Stomach (tissue), 9 donors: ENCODE measurements around the gene HEATR5B. TPM values are rescaled to one million over a fixed set of nuclear protein-coding genes. Genes with fewer than 3 reads are reported as not detected.

Experiments used
- DNase-seq, 2 donors: peaks; one replicate each; pipeline versions ENCODE4 v3.0.0 to v3.0.0-alpha.2; 2013 to 2019
- H3K27ac ChIP-seq, 5 donors: fragments of 200-600 bp in 4 of 5; sonication (generic) in 4 of 5; one replicate each; pipeline ENCODE4 v1.5.1; 2013 to 2019; ENCODE audit warnings: mild to moderate bottlenecking in 1 of 5, moderate library complexity in 1 of 5
- H3K27me3 ChIP-seq, 3 donors: fragments of 200-600 bp; sonication (generic); one replicate each; pipeline ENCODE4 v1.5.1; 2017 to 2019; ENCODE audit warnings: mixed run types in 1 of 3
- H3K36me3 ChIP-seq, 4 donors: fragments of 200-600 bp; sonication (generic); 1 replicate in 3 of 4; 2 replicates in 1 of 4; pipeline ENCODE4 v1.5.1; 2016 to 2019
- H3K4me1 ChIP-seq, 4 donors: fragments of 200-600 bp; sonication (generic); one replicate each; pipeline ENCODE4 v1.5.1; 2016 to 2019
- H3K4me3 ChIP-seq, 4 donors: fragments of 200-600 bp; sonication (generic) in 3 of 4; one replicate each; pipeline ENCODE4 v1.5.1; 2016 to 2019; ENCODE audit warnings: mild to moderate bottlenecking in 1 of 4
- H3K9me3 ChIP-seq, 4 donors: fragments of 200-600 bp; sonication (generic); one replicate each; pipeline ENCODE4 v1.5.1; 2016 to 2019
- CTCF ChIP-seq, 7 experiments: fragments of 450-650 bp in 4 of 7; fragments of 200-600 bp in 3 of 7; sonication (generic) in 3 of 7; IDR thresholded peaks; one replicate each; pipeline ENCODE4 v1.5.1; 2016 to 2019; ENCODE audit warnings: antibody characterized with exemption in 7 of 7, control low read depth in 2 of 7, mild to moderate bottlenecking in 1 of 7
- EP300 ChIP-seq: sonication (generic); formaldehyde crosslinking; IDR thresholded peaks from one replicate; pipeline ENCODE4 v1.6.1; 2017; ENCODE audit warnings: antibody characterized with exemption
- POLR2A ChIP-seq, 4 donors: fragments of 450-650 bp; IDR thresholded peaks; one replicate each; pipeline ENCODE4 v1.6.1; 2016; ENCODE audit warnings: antibody characterized with exemption in 4 of 4, control low read depth in 2 of 4, mild to moderate bottlenecking in 1 of 4, moderate library complexity in 1 of 4
- POLR2AphosphoS5 ChIP-seq, 3 donors: sonication (generic); formaldehyde crosslinking; IDR thresholded peaks; one replicate each; pipeline ENCODE4 v1.6.1; 2016; ENCODE audit warnings: antibody characterized with exemption in 3 of 3
- WGBS, 5 donors: extraction: QIAGEN DNeasy Blood & Tissue Kit in 3 of 5; methylation state at CpG; one replicate each; pipeline versions ENCODE4 v1.1.5 to v1.1.7; 2013 to 2018; 5-methylcytosine and 5-hydroxymethylcytosine counted together
- intact Hi-C: fragments of 100-400 bp; cut with DNase I; formaldehyde crosslinking; loops from one replicate; pipeline ENCODE4 v1.15.1; 2023; ENCODE audit warnings: low total_unique reads
- polyA plus RNA-seq, 3 donors: library from polyadenylated mRNA; stranded (reverse); fragments of 200-250 nt; gene quantifications; one replicate each; pipeline ENCODE4 v1.2.3, GENCODE V29; 2013
- total RNA-seq, 5 donors: library from RNA; depleted of rRNA; stranded (reverse); fragments of >200 nt; gene quantifications; one replicate each; pipeline versions ENCODE4 v1.1.0 to v1.2.3, GENCODE V29; 2014 to 2016
- donor health status: healthy with polysubstance abuse.
- donor health status: Bipolar disorder and iron deficiency.
- donor health status: healthy.

The HEATR5B gene
- total and polyA plus RNA-seq, 8 donors: 3.2 to 95.1 (median 28.0) TPM

- H3K27ac ChIP-seq: peak overlapping the region in 2 of 5 donors; percentile 4 to 81
- H3K27me3 ChIP-seq: no peaks in the 10 kb centered on the region
- H3K4me3 ChIP-seq: peak overlapping the region in 2 of 4 donors; percentile 85 to 89
- TF ChIP-seq POLR2A (IDR thresholded peaks at IDR 0.05) (no peak), EP300 (no peak), POLR2AphosphoS5 (IDR thresholded peaks at IDR 0.05) (no peak), CTCF (IDR thresholded peaks at IDR 0.05) (no peak)
- H3K9me3 ChIP-seq: no peaks in the 10 kb centered on the region
- H3K4me1 ChIP-seq: peaks cover 11 to 56% (median 30%) of the 10 kb centered on the region in 4 donors
- intact Hi-C loops: no loop called here
- DNase-seq: peak in 1 of 2 donors; percentile 23
- 66 to 80% (median 70%) methylated on average over 5 of the region's 5 CpGs for WGBS, 5 donors
- no peaks in the 10 kb centered on the region for H3K36me3 ChIP-seq
Observed at GRCh38 chr2:36964496-36965058, 119.6 kb downstream of the HEATR5B start.

- TF ChIP-seq CTCF (IDR thresholded peaks at IDR 0.05) (no peak), POLR2AphosphoS5 (IDR thresholded peaks at IDR 0.05) (no peak), EP300 (no peak), POLR2A (IDR thresholded peaks at IDR 0.05) (no peak)
- no peak overlapping the region for H3K27ac ChIP-seq
- no peaks in the 10 kb centered on the region for H3K27me3 ChIP-seq
- peaks cover 11 to 56% (median 30%) of the 10 kb centered on the region in 4 donors for H3K4me1 ChIP-seq
- intact Hi-C loops: no loop called here
- no peak overlapping the region for H3K4me3 ChIP-seq
- 94 to 98% (median 96%) methylated on average over 4 of the region's 4 CpGs for WGBS, 5 donors
- no peaks in the 10 kb centered on the region for H3K36me3 ChIP-seq
- no peaks in the 10 kb centered on the region for H3K9me3 ChIP-seq
- no peak for DNase-seq
Observed at GRCh38 chr2:36963734-36964133, 120.4 kb downstream of the HEATR5B start.

- 81 to 95% (median 90%) methylated on average over 4 of the region's 4 CpGs for WGBS, 5 donors
- no peaks in the 10 kb centered on the region for H3K36me3 ChIP-seq
- TF ChIP-seq POLR2AphosphoS5 (IDR thresholded peaks at IDR 0.05) (no peak), CTCF (IDR thresholded peaks at IDR 0.05) (no peak), POLR2A (IDR thresholded peaks at IDR 0.05) (no peak), EP300 (no peak)
- peak in 1 of 2 donors; percentile 12 for DNase-seq
- no peaks in the 10 kb centered on the region for H3K9me3 ChIP-seq
- H3K27ac ChIP-seq: no peak overlapping the region
- intact Hi-C loops: no loop called here
- H3K27me3 ChIP-seq: no peaks in the 10 kb centered on the region
- H3K4me1 ChIP-seq: peaks cover 11 to 56% (median 30%) of the 10 kb centered on the region in 4 donors
- no peak overlapping the region for H3K4me3 ChIP-seq
Observed at GRCh38 chr2:36963106-36963505, 121.1 kb downstream of the HEATR5B start.

- Histone ChIP-seq H3K4me1 (peaks cover 11 to 55% (median 21%) of the 10 kb centered on the region in 4 donors), H3K9me3 (no peaks in the 10 kb centered on the region), H3K36me3 (no peaks in the 10 kb centered on the region), H3K27ac (no peak overlapping the region), H3K27me3 (no peaks in the 10 kb centered on the region), H3K4me3 (no peak overlapping the region)
- intact Hi-C loops: no loop called here
- DNase-seq: no peak
- TF ChIP-seq CTCF (IDR thresholded peaks at IDR 0.05) (no peak), POLR2AphosphoS5 (IDR thresholded peaks at IDR 0.05) (no peak), POLR2A (IDR thresholded peaks at IDR 0.05) (no peak), EP300 (no peak)
- WGBS, 5 donors: 87 to 97% (median 94%) methylated on average over 5 of the region's 5 CpGs
Observed at GRCh38 chr2:36960773-36961172, 123.4 kb downstream of the HEATR5B start.
